NB4 (cell line): ENCODE data around the gene ST6GALNAC3.

Source experiments
- DNase-seq: peaks from one replicate; pipeline ENCODE4 v3.0.0; 2010; ENCODE audit warnings: low read depth
- H3K4me3 ChIP-seq: one replicate; pipeline ENCODE4 v1.5.1; 2011; ENCODE audit warnings: mild to moderate bottlenecking, low read depth, low read length, moderate library complexity
- CTCF ChIP-seq: IDR thresholded peaks from one replicate; pipeline ENCODE4 v1.5.1; 2012; ENCODE audit warnings: low read depth, low read length
- MAX ChIP-seq: IDR thresholded peaks from 2 replicates; pipeline ENCODE4 v1.6.1; 2011; ENCODE audit warnings: low read depth, low read length
- MYC ChIP-seq: IDR thresholded peaks from 2 replicates; pipeline ENCODE4 v1.6.1; 2011; ENCODE audit warnings: low read depth, low read length
- POLR2A ChIP-seq: IDR thresholded peaks from 2 replicates; pipeline ENCODE4 v1.6.1; 2011; ENCODE audit warnings: mild to moderate bottlenecking; ENCODE audit not compliant: insufficient read length; ENCODE audit errors: extremely low read depth

ST6GALNAC3 gene

GRCh38 chr1:76627498-76627897 is 553.0 kb downstream of the ST6GALNAC3 start:
- TF ChIP-seq MAX (no peak), MYC (no peak), CTCF (no peak), POLR2A (no peak)
- H3K4me3 ChIP-seq = no peak overlapping the region
- no peak for DNase-seq

GRCh38 chr1:76627901-76628300 is 553.4 kb downstream of the ST6GALNAC3 start:
- DNase-seq = no peak
- no peak overlapping the region for H3K4me3 ChIP-seq
- TF ChIP-seq MAX (no peak), POLR2A (no peak), CTCF (no peak), MYC (no peak)

- no peak overlapping the region for H3K4me3 ChIP-seq
- no peak for DNase-seq
- TF ChIP-seq MYC (no peak), MAX (no peak), CTCF (no peak), POLR2A (no peak)
Observed at GRCh38 chr1:76632136-76632535, 557.6 kb downstream of the ST6GALNAC3 start.

- no peak for TF ChIP-seq MAX
- no peak for TF ChIP-seq MYC
- no peak for TF ChIP-seq POLR2A
- TF ChIP-seq CTCF = no peak
- DNase-seq = no peak
Observed at GRCh38 chr1:76635784-76636183, 561.2 kb downstream of the ST6GALNAC3 start.

GRCh38 chr1:76639181-76639580 is 564.6 kb downstream of the ST6GALNAC3 start:
- DNase-seq = no peak

More at GRCh38 chr1:76635784-76636183, 561.2 kb downstream of the ST6GALNAC3 start:
- no peak overlapping the region for H3K4me3 ChIP-seq

More at GRCh38 chr1:76639181-76639580, 564.6 kb downstream of the ST6GALNAC3 start:
- no peak overlapping the region for H3K4me3 ChIP-seq
- TF ChIP-seq CTCF = no peak
